NCI-H2107 (cell line): ENCODE results near the gene MMP17.
A peak's percentile ranks its signal among the peaks of the same experiment; 100 is the strongest.

Experiments
- DNase-seq: peaks from one replicate; lab custom pipeline; 2025; lab: John Stamatoyannopoulos, UW

Gene MMP17

DNA sequence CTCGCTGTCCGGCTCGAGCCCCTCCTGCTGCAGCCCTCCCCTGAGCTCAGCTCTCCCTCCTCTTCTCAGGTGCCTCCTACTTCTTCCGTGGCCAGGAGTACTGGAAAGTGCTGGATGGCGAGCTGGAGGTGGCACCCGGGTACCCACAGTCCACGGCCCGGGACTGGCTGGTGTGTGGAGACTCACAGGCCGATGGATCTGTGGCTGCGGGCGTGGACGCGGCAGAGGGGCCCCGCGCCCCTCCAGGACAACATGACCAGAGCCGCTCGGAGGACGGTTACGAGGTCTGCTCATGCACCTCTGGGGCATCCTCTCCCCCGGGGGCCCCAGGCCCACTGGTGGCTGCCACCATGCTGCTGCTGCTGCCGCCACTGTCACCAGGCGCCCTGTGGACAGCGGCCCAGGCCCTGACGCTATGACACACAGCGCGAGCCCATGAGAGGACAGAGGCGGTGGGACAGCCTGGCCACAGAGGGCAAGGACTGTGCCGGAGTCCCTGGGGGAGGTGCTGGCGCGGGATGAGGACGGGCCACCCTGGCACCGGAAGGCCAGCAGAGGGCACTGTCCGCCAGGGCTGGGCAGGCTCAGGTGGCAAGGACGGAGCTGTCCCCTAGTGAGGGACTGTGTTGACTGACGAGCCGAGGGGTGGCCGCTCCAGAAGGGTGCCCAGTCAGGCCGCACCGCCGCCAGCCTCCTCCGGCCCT lies 22.8 kb downstream of the MMP17 start:
- no peak for DNase-seq

DNA sequence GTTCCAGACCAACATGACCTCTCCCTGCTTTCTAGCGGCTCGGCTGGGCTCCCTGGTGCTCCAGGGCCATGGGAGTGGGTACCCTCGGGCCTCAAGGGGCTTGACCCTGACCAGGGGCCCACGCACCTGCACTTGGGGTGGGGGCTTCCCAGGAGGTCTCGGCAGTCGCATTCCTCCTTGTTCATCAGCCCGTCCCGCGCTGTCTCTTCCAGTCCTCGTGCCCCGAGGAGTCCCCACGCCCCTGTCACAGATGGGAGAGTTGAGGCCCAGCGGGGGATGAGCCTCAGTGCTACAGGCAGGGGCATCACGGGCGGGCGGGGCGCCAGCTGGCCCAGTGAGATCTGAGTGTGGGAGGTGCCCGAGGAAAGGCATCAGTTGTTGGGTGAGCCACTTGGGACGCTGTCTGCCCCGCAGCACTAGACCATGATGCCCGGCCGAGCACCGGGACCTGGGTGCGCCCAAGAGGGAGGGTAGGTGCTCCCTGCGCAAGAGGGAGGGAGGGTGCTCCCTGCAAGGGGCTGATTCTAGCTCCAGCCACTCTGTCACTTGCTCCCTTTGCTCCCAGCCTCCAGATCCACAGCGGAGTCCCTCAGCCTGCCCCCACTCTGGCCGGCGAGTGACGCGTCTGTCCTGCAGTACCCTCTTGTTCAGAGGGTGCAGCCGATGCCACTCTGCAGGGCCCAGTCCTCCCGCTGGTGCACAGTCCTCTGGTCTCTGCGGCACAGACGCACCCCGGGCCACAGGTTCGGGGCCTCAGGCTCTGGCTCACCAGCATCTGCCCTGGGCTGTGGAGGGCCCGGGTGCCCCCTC lies 23.8 kb downstream of the MMP17 start:
- DNase-seq: no peak

DNA sequence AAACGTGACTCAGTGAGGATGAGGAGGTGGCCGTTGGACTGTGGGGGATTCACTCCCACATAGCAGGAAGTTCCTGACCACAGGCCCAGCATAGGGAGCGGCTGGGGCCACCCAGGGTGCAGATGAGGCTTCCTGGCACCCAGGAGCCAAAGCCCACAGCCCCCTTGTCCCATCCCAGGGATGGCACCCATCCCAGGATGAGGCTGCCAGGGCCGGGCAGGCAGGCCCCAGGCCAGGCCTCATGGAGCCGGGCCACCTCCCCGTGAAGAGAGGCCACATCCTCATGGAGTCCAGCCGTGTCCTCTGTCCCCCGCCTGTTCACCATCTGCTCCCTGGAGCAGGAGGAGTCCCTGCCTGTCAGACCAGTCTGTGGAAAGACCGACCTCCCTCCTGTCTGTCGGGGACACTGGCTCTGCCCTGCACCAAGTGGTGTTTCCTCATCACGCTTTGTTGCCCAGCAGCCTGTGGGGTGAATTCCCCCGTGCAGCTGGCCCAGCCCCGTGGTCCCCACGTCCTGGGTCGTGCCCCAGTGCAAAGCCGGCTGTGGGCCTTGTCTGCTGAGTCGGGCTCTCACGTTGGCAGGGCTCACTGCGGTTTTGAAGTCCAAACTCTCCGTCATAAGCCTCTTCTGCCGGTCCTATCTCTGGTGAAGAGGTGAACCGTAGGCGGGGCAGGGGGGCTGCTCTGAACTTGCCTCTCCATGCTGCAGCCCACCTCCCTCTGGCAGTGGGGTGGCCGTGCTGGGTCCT lies 24.5 kb downstream of the MMP17 start:
- DNase-seq: no peak

DNA sequence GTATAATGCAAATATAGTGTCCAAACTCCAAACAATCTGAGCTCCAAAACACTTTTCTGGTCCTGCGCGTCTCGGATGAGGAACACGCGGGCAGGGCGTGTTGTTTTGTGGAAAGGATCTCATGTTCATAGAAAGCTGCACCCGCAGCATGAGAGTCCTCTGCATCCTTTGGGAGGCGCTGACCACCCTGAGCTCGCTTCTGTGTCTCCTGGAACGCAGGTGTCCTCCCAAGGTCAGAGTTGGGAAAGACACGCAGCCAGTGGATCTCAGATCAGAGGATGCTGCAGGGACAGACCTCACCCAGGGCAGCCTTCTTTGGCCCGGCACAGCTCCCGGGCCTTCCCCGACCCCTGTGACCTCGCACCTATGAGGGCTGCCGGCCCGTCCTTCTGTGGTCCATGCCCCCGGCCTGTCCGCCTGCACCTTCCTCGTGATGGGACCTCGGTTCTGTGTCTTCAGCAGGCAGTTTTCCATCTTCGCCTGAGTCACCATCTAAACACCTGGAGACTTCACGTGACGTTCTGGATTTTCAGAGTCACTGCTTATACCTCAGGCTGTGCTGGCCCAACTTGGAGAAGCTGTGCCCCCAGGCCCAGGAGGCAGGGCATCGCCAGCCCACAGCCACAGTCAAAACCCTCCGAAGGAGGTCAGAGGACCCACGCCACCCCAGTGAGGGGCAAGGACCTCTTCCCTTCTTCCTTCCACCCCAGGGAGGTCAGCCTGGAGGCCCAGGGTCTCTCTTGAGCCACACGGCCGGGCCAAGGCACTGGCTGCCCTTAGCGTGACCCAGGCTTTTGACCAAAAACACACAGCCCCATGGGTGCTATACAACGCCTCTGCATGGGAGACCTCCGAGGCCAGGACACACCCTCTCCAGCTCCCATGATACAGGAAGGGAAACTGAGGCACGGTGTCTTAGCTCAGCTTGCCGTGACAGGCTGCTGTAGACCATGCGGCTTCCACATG lies 25.9 kb downstream of the MMP17 start:
- no peak for DNase-seq

DNA sequence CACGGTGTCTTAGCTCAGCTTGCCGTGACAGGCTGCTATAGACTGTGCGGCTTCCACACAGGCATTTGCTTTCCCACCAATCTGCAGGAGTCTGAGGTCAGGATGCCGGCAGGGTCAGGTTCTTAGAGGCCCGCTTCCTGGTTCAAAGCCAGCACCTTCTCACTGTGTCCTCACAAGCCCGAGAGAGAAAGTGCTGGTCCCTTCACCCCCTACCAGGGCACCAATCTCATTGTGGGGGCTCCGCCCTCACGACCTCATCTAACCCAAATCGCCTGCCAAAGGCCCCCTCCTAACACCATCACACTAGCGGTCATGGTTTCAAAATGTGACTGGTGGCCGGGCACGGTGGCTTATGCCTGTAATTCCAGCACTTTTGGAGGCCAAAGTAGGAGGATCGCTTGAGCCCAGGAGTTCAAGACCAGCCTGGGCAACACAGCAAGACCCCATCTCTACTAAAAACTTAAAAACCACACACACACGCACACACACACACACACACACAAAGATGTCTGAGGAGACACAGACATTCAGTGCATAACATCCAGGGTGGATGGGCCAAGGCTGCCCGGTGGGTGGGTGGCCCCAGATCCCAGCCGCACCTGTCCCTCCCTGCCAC lies 26.8 kb downstream of the MMP17 start:
- DNase-seq: no peak

DNA sequence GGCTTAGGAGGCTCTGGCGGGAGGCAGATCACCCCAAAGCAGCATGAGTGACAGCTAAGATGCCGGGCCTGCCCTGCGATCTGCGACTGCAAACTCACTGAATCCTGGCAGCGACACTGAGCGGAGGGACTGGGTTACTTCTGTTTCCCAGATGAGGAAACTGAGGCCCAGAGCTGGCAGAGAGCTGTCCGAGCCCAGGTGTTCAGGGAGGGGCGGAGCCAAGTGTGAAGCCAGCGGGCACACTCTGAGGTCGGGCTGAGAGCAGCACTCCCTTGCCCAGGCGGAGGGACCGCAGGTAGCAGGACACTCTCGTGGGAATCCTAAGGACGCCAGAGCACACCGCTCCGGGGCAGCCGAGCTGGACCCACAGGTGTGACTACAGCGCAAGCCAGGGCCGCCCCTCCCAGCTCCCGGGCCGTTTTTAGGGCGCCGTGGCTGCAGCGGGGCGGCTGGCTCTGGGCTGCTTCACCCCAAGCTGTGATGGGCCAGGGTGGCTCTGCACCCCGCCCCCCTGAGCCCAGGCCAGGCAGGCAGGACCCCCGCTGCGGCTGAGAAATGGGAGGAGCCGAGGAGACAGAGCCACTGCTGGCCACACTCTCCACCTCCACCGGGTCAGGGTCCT lies 27.4 kb downstream of the MMP17 start:
- no peak for DNase-seq

DNA sequence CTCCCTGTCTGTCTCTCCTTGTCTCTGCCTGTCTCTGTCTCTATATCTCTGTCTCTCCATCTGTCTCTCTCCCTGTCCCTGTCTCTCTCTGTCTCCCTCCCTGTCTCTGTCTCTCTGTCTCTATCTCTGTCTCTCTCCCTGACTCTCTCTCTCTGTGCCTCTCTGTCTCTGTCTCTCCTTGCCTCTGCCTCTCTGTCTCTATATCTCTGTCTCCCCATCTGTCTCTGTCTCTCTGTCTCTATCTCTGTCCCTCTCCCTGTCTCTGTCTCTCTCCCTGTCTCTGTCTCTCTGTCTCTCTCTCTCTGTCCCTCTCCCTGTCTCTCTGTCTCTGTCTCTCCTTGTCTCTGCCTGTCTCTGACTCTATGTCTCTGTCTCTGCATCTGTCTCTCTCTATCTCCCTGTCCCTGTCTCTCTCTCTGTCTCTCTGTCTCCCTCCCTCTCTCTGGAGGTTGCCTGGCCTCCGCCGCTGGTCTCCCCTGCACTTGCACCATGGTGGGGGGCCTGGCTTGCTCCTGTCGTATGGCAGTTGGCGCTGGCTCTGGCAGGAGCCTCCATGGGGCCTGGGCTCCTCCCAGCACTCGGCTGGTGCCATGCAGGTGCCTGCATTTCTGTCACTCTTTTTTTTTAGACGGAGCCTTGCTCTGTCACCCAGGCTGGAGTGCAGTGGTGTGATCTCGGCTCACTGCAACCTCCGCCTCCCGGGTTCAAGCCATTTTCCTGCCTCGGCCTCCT lies 28.3 kb downstream of the MMP17 start:
- no peak for DNase-seq

DNA sequence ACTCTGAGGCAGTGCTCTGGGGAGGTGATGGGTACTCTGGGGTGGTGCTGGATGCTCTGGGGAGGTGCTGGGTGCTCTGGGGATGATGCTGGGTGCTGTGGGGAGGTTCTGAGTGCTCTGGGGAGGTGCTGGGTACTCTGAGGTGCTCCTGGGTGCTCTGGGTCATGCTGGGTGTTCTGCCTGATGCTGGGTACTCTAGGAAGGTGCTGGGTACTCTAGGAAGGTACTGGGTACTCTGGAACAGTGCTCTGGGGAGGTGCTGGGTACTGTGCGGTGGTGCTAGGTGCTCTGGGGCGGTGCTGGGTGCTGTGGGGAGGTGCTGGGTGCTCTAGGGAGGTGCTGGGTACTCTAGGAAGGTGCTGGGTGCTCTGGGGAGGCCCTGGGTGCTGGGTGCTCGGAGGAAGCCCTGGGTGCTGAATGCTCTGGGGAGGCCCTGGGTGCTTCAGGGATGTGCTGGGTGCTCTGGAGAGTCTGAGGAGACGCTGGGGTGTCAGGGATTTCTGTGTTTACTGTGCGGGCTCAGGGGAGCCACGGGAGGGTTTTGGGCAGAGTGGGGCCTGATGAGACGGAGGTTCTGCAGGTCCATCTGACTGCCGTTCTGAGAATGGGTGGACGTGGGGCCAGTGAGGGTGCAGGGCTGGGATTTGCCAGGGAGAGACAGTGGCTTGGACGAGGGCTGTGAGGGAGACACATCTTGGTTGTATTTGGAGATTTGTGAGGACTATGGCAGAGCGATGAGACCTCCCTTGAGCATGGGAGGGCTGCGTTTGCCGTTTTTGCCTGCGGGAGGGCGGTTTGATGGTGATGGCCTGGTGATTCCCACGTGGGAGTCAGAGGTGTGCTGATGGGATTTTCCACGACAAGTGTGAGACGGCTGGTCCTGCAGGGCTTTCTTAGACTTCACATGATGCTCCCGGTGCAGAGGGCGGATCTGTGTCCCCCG lies 30.0 kb downstream of the MMP17 start:
- no peak for DNase-seq

DNA sequence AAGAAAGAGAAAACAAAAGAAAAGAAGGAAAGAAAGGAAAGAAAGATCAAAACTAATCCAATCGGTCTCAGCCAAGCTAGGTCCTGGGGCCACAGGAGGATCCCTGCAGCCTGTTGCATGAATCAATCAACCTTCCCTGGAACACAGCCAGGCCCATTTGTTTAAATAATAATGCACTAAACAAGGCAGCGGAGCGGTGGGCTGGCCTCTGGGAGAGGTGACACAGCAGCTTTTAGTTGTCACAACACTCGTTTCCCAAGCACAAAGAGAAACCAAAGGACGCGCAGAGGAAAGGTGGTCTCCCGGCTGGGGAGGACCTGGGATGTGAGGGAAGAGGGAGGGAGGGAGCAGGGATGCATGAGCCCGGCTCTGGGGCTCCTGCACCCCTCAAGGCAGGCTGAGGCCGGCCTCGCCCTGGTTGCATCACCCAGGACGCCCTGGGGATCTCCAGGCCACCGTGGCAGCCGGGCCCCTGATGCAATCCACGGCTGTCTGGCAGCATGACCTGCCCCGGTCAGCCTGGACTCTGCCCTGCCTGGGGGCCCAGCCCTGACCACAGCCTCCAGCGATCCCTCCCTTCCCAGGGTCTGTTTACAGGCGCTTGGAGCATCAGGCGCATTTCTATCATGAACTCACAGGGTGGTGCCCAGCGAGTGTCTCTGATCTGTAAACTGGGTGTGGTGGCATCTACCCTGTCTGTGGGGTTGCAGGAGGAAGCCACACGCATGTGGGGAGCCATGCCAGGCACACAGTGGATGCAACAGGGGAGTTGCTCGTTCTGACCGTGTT lies 32.5 kb downstream of the MMP17 start:
- DNase-seq: peak; percentile 67

DNA sequence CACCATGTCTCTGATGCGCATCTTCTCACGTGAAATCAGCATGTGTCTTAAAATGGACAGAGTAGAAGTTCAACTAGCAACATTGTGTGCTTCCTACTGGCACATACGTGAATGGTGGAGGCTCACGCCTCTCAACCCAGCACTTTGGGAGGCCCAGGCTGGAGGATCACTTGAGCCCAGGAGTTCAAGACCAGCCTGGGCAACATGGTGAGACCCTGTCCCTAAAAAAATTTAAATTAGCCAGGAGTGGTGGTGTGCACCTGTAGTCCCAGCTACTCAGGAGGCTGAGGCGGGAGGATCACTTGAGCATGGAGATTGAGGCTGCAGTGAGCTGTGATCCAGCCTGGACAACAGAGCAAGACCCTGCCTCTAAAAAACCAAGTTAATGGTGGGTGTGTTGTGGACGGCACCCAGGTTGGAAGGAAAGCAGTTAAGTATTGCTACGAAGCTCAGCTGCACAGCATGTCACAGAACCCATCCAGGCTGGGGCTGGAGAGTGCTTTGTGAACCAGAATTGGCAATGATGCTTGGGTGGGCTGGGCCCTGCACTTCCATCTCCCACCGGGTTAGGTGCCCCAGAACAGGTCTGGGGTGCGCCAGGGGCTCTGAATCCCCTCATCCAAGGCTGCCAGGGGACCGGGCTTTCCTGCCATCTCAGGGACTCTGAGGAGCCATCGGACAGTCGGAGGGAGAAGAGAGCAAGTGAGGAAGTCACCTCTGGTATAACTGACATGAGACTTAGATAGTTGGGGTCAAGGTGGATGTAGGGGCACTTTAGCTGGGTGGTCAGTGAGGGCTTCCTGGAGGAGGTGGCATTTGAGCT lies 33.3 kb downstream of the MMP17 start:
- DNase-seq: no peak

DNA sequence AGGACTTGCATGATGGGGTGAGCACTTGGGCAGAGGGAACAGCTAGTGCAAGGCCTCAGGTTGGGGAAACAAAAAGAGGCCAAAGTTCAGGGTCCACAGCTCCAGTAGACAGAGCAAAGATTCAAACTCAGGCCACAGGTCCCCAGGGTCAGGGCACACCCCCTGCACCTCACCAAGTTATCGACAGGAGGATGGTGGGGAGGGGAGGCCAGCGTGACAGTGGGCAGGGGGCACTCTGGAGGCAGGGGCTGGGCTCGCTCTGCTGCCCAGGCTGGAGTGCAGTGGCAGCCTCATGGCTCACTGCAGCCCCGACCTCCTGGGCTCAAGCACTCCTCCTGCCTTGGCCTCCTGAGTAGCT lies 33.9 kb downstream of the MMP17 start:
- DNase-seq: no peak

DNA sequence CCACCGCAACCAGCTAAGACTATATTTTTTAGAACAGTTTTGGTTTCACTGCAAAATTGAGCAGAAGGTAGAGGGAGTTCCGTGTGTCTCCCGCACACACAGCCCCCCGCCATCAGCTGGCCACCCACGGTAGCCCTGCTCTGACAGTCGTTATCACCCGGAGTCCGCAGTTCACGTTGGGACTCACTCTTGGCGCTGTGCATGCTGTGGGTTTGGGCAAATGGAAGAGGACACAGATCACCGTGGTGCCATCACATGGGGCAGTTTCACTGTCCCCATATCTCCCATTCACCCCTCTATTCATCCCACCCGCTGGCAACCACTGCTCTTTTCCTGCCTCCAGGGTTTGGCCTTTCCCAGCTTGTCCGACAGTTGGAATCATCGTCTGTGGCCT lies 34.4 kb downstream of the MMP17 start:
- DNase-seq: no peak

DNA sequence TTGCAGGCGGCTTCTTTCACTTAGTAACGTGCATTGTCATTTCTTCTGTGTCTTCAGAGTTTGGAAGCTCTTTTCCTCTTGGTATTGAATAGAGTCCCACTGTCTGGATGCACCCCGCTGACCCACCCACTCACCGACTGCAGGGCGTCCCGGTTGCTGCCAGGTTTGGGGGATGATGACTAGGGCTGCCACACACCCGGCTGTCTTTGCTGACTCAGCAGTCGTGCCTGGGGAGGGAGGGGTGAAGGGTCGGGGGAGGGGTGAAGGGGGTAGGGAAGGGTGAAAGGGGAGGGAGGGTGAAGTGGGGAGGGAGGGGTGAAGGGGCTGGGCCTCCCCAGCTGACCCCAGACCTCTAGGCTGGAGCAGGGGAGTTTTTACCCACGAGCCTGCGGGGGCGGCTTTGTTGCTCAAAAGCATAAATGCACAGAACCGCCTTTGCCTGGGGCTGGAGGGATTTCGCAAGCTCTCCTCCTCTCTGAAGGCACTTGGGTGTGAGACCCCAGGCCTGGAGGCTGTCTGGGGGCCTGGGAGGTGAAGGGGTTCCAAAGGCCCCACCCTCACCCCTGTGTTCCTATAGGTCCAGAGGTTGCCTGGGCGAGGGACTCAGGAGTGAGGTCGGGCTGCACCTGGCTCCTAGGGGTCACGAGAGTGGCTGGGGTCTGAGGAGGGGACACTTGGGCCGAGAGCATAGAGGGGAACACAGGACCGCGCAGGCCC lies 35.0 kb downstream of the MMP17 start:
- DNase-seq: no peak

DNA sequence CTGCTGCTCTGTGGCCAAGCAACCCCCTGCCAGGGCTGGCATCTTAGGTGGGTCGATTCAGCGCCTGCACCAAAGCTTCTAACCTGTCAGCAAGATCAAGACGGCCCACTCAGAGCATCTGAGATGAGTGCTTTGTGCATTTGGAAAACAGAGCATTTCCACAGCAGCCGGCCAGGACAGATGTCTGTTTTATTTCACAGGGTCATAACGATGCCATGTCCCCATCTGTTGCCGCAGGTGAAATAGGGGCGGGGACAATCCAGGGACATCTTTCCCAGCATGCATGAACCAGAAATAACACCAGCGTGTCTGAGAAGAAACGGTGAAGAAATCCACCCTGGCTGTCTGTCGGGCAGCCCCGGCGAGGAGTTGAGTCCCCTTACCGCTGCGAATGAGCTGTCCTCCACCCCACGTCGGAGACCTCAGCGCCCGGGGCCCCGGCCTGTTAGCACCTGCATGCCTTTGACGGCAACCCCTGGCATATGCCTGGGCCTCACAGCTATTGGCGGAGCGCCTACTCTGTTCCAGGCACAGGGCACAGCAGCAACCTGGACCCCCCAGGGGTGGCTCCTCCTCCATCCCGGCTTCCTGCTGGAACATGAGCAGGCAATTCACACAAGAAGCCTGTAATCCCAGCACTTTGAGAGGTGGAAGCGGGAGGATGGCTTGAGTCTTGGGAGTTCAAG lies 35.7 kb downstream of the MMP17 start:
- DNase-seq: no peak

DNA sequence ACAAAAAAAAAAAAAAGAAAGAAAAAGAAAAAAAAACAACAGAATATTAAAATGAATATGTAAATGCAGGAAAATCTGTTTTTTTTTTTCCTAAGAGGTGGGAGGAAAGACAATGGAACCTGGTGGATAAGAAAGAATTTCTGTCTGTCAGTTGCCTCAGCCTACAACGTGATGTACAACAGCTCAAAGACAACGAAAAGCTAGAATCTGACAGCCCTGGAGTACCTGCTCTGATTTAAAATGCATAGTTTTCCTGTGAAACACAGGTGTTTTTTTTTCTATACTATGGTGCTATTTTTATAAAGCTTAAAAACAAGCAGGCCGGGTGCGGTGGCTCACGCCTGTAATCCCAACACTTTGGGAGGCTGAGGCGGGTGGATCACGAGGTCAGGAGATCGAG lies 36.3 kb downstream of the MMP17 start:
- no peak for DNase-seq
